Uterus (tissue), 2 donors: ENCODE measurements around the gene WDR91.

ENCODE experiments used
- POLR2A ChIP-seq, 2 donors: fragments of 450-650 bp; IDR thresholded peaks; one replicate each; pipeline ENCODE4 v1.6.1; 2016; ENCODE audit warnings: antibody characterized with exemption in 2 of 2, mild to moderate bottlenecking in 1 of 2, moderate library complexity in 1 of 2
- TF ChIP-seq, protein P1 (sequence below), 4 experiments: fragments of 200-600 bp in 2 of 4; fragments of 450-650 bp in 2 of 4; sonication (generic) in 2 of 4; IDR thresholded peaks; one replicate each; pipeline ENCODE4 v1.5.1; 2016 to 2019; ENCODE audit warnings: antibody characterized with exemption in 4 of 4, mild to moderate bottlenecking in 2 of 4, moderate library complexity in 1 of 4

GRCh38 chr7:135259702-135260101 is 48.4 kb upstream of the WDR91 start:
- TF ChIP-seq, protein P1, sequence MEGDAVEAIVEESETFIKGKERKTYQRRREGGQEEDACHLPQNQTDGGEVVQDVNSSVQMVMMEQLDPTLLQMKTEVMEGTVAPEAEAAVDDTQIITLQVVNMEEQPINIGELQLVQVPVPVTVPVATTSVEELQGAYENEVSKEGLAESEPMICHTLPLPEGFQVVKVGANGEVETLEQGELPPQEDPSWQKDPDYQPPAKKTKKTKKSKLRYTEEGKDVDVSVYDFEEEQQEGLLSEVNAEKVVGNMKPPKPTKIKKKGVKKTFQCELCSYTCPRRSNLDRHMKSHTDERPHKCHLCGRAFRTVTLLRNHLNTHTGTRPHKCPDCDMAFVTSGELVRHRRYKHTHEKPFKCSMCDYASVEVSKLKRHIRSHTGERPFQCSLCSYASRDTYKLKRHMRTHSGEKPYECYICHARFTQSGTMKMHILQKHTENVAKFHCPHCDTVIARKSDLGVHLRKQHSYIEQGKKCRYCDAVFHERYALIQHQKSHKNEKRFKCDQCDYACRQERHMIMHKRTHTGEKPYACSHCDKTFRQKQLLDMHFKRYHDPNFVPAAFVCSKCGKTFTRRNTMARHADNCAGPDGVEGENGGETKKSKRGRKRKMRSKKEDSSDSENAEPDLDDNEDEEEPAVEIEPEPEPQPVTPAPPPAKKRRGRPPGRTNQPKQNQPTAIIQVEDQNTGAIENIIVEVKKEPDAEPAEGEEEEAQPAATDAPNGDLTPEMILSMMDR (IDR thresholded peaks at IDR 0.05): no peak
- no peak for TF ChIP-seq POLR2A (IDR thresholded peaks at IDR 0.05)
